Measurements from ENCODE around the gene SHTN1. TPM values are rescaled to one million over a fixed set of nuclear protein-coding genes. Genes with fewer than 3 reads are reported as not detected.

Gene SHTN1
- total and polyA plus RNA-seq, 2 donors (not counting 3 experiments of a cell fraction or from before 2014, with no cell fraction given): 4.8 to 36.5 TPM

DNA sequence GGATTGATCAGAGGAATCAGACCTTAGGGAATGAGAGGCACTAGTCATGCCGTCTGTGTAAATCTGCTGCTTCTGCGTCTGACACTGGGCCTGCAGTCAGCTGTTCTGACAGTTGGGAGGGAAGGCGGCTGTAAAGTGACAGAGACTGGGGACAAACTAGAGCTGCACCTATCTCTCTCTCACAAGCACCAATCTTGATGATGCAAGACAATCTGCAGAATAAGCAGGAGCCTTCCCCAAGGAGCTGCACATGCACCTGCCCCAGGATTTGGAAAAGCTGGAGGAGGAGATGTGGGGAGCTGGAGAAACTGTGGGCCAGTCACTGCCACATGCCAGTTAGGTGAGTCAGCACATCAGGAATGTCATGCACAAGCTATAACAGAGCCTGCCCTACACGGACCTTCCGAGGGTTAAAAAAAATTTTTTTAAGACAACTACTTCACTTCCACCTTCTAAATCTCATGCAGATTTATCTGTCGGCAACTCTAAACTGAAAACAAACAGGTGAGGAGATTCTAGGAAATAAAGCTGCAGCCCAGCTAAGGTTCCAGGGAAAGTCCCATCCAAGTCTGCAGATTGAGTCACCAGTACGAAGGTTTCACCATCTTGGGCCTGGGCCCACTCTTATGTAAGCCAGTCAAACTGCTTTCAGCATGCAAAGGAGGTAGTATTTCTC, 116.5 kb downstream of the SHTN1 start:
- no peak overlapping the region for H3K9ac ChIP-seq (replicated peaks; ENCODE audit: extremely low read depth, insufficient read depth, low read length)
- H3K27ac ChIP-seq (ENCODE audit: insufficient read depth, low read depth, low read length): peak overlapping the region; percentile 23
- BruUV-seq (replicated peaks): no TSS peak
- H3K4me1 ChIP-seq (ENCODE audit: control insufficient read depth, extremely low read depth, insufficient read depth, low read length): peaks cover 38% of the 10 kb centered on the region
- H2AFZ ChIP-seq (ENCODE audit: low read depth, low read length): no peak overlapping the region
- intact Hi-C loops (cut with micrococcal nuclease) (loop anchor here (1.0 to 2.0 kb wide), 2 partner anchors 40 to 117 kb away; partner anchors contain the start of genes ENO4 and SHTN1), dilution Hi-C loops (cut with MboI; ENCODE audit: extremely low pct_ligation_motif_present, low sequenced_read_pairs) (no loop called here)
- peak; percentile 65 for DNase-seq (ENCODE audit: low read depth, low spot score)
- TF ChIP-seq GATA2 (IDR thresholded peaks at IDR 0.05; ENCODE audit: insufficient read depth, insufficient read length, low read depth, low read length) (no peak), JUN (IDR thresholded peaks at IDR 0.05; ENCODE audit: borderline replicate concordance, insufficient read depth, insufficient read length, low read depth) (peak; percentile 78), MYC (IDR thresholded peaks at IDR 0.05; ENCODE audit: low read depth, low read length) (no peak), FOS (IDR thresholded peaks at IDR 0.05; ENCODE audit: borderline replicate concordance, insufficient read depth, low read length) (peak; percentile 62)
- TF ChIP-seq, protein P1, sequence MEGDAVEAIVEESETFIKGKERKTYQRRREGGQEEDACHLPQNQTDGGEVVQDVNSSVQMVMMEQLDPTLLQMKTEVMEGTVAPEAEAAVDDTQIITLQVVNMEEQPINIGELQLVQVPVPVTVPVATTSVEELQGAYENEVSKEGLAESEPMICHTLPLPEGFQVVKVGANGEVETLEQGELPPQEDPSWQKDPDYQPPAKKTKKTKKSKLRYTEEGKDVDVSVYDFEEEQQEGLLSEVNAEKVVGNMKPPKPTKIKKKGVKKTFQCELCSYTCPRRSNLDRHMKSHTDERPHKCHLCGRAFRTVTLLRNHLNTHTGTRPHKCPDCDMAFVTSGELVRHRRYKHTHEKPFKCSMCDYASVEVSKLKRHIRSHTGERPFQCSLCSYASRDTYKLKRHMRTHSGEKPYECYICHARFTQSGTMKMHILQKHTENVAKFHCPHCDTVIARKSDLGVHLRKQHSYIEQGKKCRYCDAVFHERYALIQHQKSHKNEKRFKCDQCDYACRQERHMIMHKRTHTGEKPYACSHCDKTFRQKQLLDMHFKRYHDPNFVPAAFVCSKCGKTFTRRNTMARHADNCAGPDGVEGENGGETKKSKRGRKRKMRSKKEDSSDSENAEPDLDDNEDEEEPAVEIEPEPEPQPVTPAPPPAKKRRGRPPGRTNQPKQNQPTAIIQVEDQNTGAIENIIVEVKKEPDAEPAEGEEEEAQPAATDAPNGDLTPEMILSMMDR (IDR thresholded peaks at IDR 0.05; ENCODE audit: extremely low read depth in 1 of 2, insufficient read depth in 1 of 2, low read depth in 1 of 2, low read length in 2 of 2): no peak
- TF ChIP-seq, protein P2, sequence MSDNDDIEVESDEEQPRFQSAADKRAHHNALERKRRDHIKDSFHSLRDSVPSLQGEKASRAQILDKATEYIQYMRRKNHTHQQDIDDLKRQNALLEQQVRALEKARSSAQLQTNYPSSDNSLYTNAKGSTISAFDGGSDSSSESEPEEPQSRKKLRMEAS (IDR thresholded peaks at IDR 0.05; ENCODE audit: insufficient read depth, insufficient read length): no peak
- H3K9me3 ChIP-seq (replicated peaks; ENCODE audit: control insufficient read depth, insufficient read depth, low read length): no peaks in the 10 kb centered on the region
- CTCF ChIA-PET: interaction anchor here (0.7 to 1.5 kb wide), 6 partner anchors 12 to 286 kb away, joined by 3 to 7 read pairs (median 3); partner anchors contain the start of gene SHTN1
- H3K27me3 ChIP-seq (ENCODE audit: control insufficient read depth in 2 of 2, insufficient read depth in 2 of 2, low read length in 2 of 2): no peaks in the 10 kb centered on the region
- no peak overlapping the region for H3K4me2 ChIP-seq (ENCODE audit: insufficient read depth, low read length)
- no peaks in the 10 kb centered on the region for H4K20me1 ChIP-seq (replicated peaks; ENCODE audit: control insufficient read depth, extremely low read depth, insufficient read depth, low read length)
- H3K9me1 ChIP-seq (replicated peaks; ENCODE audit: control insufficient read depth, extremely low read depth, insufficient read depth, low read length): no peaks in the 10 kb centered on the region
- H3K79me2 ChIP-seq (ENCODE audit: control insufficient read depth, insufficient read depth, low read length): no peaks in the 10 kb centered on the region
- POLR2A ChIA-PET: no interaction called here
- H3K4me3 ChIP-seq (replicated peaks in 1 of 3; ENCODE audit: insufficient read depth in 1 of 3, low read depth in 1 of 3, low read length in 3 of 3): no peak overlapping the region
- FAIRE-seq: peak; percentile 83
- peaks cover 0 to 3% of the 10 kb centered on the region in 2 experiments for H3K36me3 ChIP-seq (ENCODE audit: control insufficient read depth in 2 of 2, extremely low read depth in 1 of 2, insufficient read depth in 2 of 2, low read length in 2 of 2)
